ENCODE measurements around the gene PRPS1L1. TPM values are rescaled to one million over a fixed set of nuclear protein-coding genes. Genes with fewer than 3 reads are reported as not detected.

The PRPS1L1 gene
- total and polyA plus RNA-seq, 2 of the 8 experiments (the other 6 are each of a cell fraction or from before 2014, with no cell fraction given), result not detected

- Histone ChIP-seq H2AFZ (ENCODE audit: low read length) (no peak overlapping the region), H3K79me2 (ENCODE audit: control insufficient read depth in 1 of 2, insufficient read depth in 2 of 2, low read length in 2 of 2) (no peaks in the 10 kb centered on the region), H4K8ac (ENCODE audit: extremely low read depth, insufficient read depth, low read length) (no peak overlapping the region; the same call in 1 of the 2 replicates), H2BK120ac (replicated peaks; ENCODE audit: low read depth, low read length) (no peak overlapping the region), H3K23me2 (ENCODE audit: low read depth, low read length) (no peaks in the 10 kb centered on the region), H3K27me3 (replicated peaks in 1 of 4; ENCODE audit: control insufficient read depth in 3 of 4, extremely low read depth in 1 of 4, insufficient read depth in 3 of 4, low read length in 3 of 4) (no peaks in the 10 kb centered on the region), H3K36me3 (ENCODE audit: control insufficient read depth in 2 of 4, insufficient read depth in 4 of 4, low read length in 3 of 4) (no peaks in the 10 kb centered on the region), H3K9ac (replicated peaks in 1 of 4; ENCODE audit: extremely low read depth in 1 of 4, low read depth in 3 of 4, low read length in 3 of 4) (no peak overlapping the region), H3K23ac (ENCODE audit: insufficient read length) (no peak overlapping the region), H4K91ac (replicated peaks; ENCODE audit: insufficient read length, low read length) (no peak overlapping the region), H3K27ac (ENCODE audit: low read depth, low read length) (no peak overlapping the region), H3K4me2 (ENCODE audit: insufficient read depth in 1 of 2, low read depth in 2 of 2, low read length in 2 of 2) (no peak overlapping the region), H3K18ac (ENCODE audit: extremely low read depth, low read length) (no peak overlapping the region), H2BK15ac (ENCODE audit: low read length) (no peak overlapping the region), H2AK5ac (ENCODE audit: low read depth, low read length) (no peak overlapping the region), H2BK5ac (ENCODE audit: low read depth, low read length) (no peak overlapping the region), H3K9me3 (ENCODE audit: insufficient read depth in 2 of 2, low read depth in 1 of 2, low read length in 1 of 2) (no peaks in the 10 kb centered on the region), H4K5ac (ENCODE audit: insufficient read length, low read depth, low read length) (no peak overlapping the region), H3K79me1 (ENCODE audit: low read depth, low read length) (no peaks in the 10 kb centered on the region), H3K14ac (ENCODE audit: insufficient read length) (no peak overlapping the region), H3K4ac (replicated peaks; ENCODE audit: insufficient read length, low read depth, low read length) (no peak overlapping the region), H3K56ac (replicated peaks; ENCODE audit: insufficient read length, low read depth, low read length) (no peak overlapping the region), H3K4me1 (replicated peaks in 1 of 4; ENCODE audit: control insufficient read depth in 3 of 4, insufficient read depth in 4 of 4, low read length in 3 of 4) (no peaks in the 10 kb centered on the region), H4K20me1 (replicated peaks in 1 of 2; ENCODE audit: control insufficient read depth in 1 of 2, insufficient read depth in 2 of 2, low read length in 2 of 2) (no peaks in the 10 kb centered on the region), H2BK12ac (ENCODE audit: low read depth, low read length) (no peak overlapping the region), H3K4me3 (ENCODE audit: extremely low read depth in 1 of 4, insufficient read depth in 2 of 4, low read depth in 3 of 4, low read length in 4 of 4) (no peak overlapping the region), H2BK20ac (ENCODE audit: low read length) (no peak overlapping the region)
- 93% methylated on average over 6 of the region's 6 CpGs; no CpG with 5 or more reads in 1 of the 2 experiments for WGBS, 2 experiments (ENCODE audit: extremely low coverage in 1 of 2, insufficient coverage in 1 of 2, insufficient read length in 1 of 2, insufficient replicate concordance in 2 of 2, low coverage in 1 of 2, low lambda C conversion rate in 2 of 2, missing lambda C conversion rate in 1 of 2)
- CTCF ChIA-PET (ENCODE audit: partially characterized antibody), result interaction anchor here (0.6 to 12.3 kb wide), 6 partner anchors 99 to 1501 kb away, joined by 3 to 149 read pairs (median 4); no protein-coding TSS in a partner anchor
- no peak for DNase-seq (ENCODE audit: low read depth in 1 of 2, low spot score in 2 of 2)
- POLR2A ChIA-PET (ENCODE audit: partially characterized antibody), result no interaction called here
- no peak for FAIRE-seq
- TF ChIP-seq ATF3 (IDR thresholded peaks at IDR 0.05; ENCODE audit: insufficient read depth, low read depth, low read length) (no peak), GTF2F1 (IDR thresholded peaks at IDR 0.05; ENCODE audit: borderline replicate concordance, low read depth, low read length) (no peak), CHD1 (IDR thresholded peaks at IDR 0.05; ENCODE audit: low read depth, low read length) (no peak), GABPA (IDR thresholded peaks at IDR 0.05; ENCODE audit: borderline replicate concordance, insufficient read depth, low read length) (no peak), HDAC2 (IDR thresholded peaks at IDR 0.05; ENCODE audit: borderline replicate concordance in 1 of 2, low read depth in 2 of 2, low read length in 2 of 2) (no peak), CTBP2 (IDR thresholded peaks at IDR 0.05; ENCODE audit: borderline replicate concordance, insufficient read depth, insufficient read length, low read length) (no peak), E2F6 (IDR thresholded peaks at IDR 0.05) (no peak), YY1 (IDR thresholded peaks at IDR 0.05; ENCODE audit: low read depth, low read length) (no peak), RBBP5 (IDR thresholded peaks at IDR 0.05; ENCODE audit: borderline replicate concordance, low read depth, low read length) (no peak), SP2 (IDR thresholded peaks at IDR 0.05; ENCODE audit: low read length) (no peak), RAD21 (IDR thresholded peaks at IDR 0.05 in 1 of 2, conservative IDR thresholded peaks at IDR 0.05 in 1 of 2; ENCODE audit: low read depth in 2 of 2, low read length in 2 of 2) (no peak)
Measured at GRCh38 chr7:17988141-17988540, 39.5 kb downstream of the PRPS1L1 start.
